Tibial artery (tissue), 4 donors: Measurements from ENCODE around the gene ADAM15.

ENCODE experiments used
- DNase-seq, 2 donors: peaks; one replicate each; pipeline ENCODE4 v3.0.0-alpha.2; 2019
- H3K27ac ChIP-seq, 2 donors: fragments of 200-600 bp; sonication (generic) in 1 of 2; 1 replicate in 1 of 2; 2 replicates in 1 of 2; pipeline ENCODE4 v1.5.1; 2018 to 2019; ENCODE audit warnings: mild to moderate bottlenecking in 1 of 2
- H3K27me3 ChIP-seq, 2 donors: fragments of 200-600 bp; sonication (generic) in 1 of 2; one replicate each; pipeline versions ENCODE4 v1.5.1 to v1.6.0; 2016 to 2019
- H3K36me3 ChIP-seq, 3 donors: fragments of 200-600 bp; sonication (generic) in 2 of 3; one replicate each; pipeline ENCODE4 v1.5.1; 2016 to 2019; ENCODE audit warnings: mild to moderate bottlenecking in 2 of 3
- H3K4me1 ChIP-seq, 4 donors: fragments of 200-600 bp; sonication (generic) in 2 of 4; 1 replicate in 3 of 4; 2 replicates in 1 of 4; pipeline ENCODE4 v1.5.1; 2016 to 2019
- H3K4me3 ChIP-seq, 2 donors: fragments of 200-600 bp; sonication (generic) in 1 of 2; 1 replicate in 1 of 2; 2 replicates in 1 of 2; pipeline ENCODE4 v1.5.1; 2018 to 2019; ENCODE audit warnings: mild to moderate bottlenecking in 2 of 2
- H3K9me3 ChIP-seq, 3 donors: fragments of 200-600 bp; sonication (generic) in 1 of 3; one replicate each; pipeline ENCODE4 v1.5.1; 2016 to 2019
- CTCF ChIP-seq, 2 experiments: fragments of 200-600 bp in 1 of 2; fragments of 450-650 bp in 1 of 2; IDR thresholded peaks; one replicate each; pipeline ENCODE4 v1.5.1; 2017 to 2019; ENCODE audit warnings: antibody characterized with exemption in 2 of 2, mild to moderate bottlenecking in 1 of 2, moderate library complexity in 1 of 2
- intact Hi-C: fragments of 100-400 bp; cut with DNase I; formaldehyde crosslinking; loops from one replicate; pipeline ENCODE4 v1.15.0; 2023; ENCODE audit warnings: low total_unique reads

The ADAM15 gene

GRCh38 chr1:155085504-155086127 is 34.5 kb downstream of the ADAM15 start:
- no peaks in the 10 kb centered on the region for H3K9me3 ChIP-seq
- H3K36me3 ChIP-seq, result no peaks in the 10 kb centered on the region
- intact Hi-C loops, result loop anchor here (2.0 kb wide), 1 partner anchor 23 kb away; the partner anchor contains the start of gene EFNA4
- peaks cover 4 to 43% of the 10 kb centered on the region in 2 donors for H3K27me3 ChIP-seq
- DNase-seq, result peak; percentile 65 to 86
- H3K27ac ChIP-seq, result peak overlapping the region; percentile 86 to 91
- peaks cover 0 to 54% (median 36%) of the 10 kb centered on the region in 4 donors for H3K4me1 ChIP-seq
- no peak for TF ChIP-seq CTCF (IDR thresholded peaks at IDR 0.05)
- peak overlapping the region; percentile 60 to 61 for H3K4me3 ChIP-seq

- intact Hi-C loops, result no loop called here
- DNase-seq, result peak in 1 of 2 donors; percentile 81
- peaks cover 0 to 37% of the 10 kb centered on the region in 2 donors for H3K27me3 ChIP-seq
- H3K4me1 ChIP-seq, result peaks cover 0 to 51% (median 31%) of the 10 kb centered on the region in 4 donors
- no peaks in the 10 kb centered on the region for H3K36me3 ChIP-seq
- peak; percentile 89 to 99 for TF ChIP-seq CTCF (IDR thresholded peaks at IDR 0.05)
- peak overlapping the region; percentile 60 to 61 for H3K4me3 ChIP-seq
- peak overlapping the region in 1 of 2 donors; percentile 91 for H3K27ac ChIP-seq
- H3K9me3 ChIP-seq, result no peaks in the 10 kb centered on the region
These were observed 35.1 kb downstream of the ADAM15 start for GRCh38 chr1:155086128-155086741.

GRCh38 chr1:155086856-155087535 is 35.9 kb downstream of the ADAM15 start:
- Histone ChIP-seq H3K4me1 (peaks cover 0 to 49% (median 25%) of the 10 kb centered on the region in 4 donors), H3K4me3 (no peak overlapping the region), H3K36me3 (no peaks in the 10 kb centered on the region), H3K27ac (no peak overlapping the region), H3K27me3 (peaks cover 0 to 29% of the 10 kb centered on the region in 2 donors), H3K9me3 (no peaks in the 10 kb centered on the region)
- intact Hi-C loops, result no loop called here
- DNase-seq, result no peak
- no peak for TF ChIP-seq CTCF (IDR thresholded peaks at IDR 0.05)

GRCh38 chr1:155091071-155092051 is 40.2 kb downstream of the ADAM15 start:
- intact Hi-C loops, result loop anchor here (2.0 to 5.0 kb wide), 2 partner anchors 36 to 75 kb away; partner anchors contain the start of gene EFNA1
- Histone ChIP-seq H3K9me3 (no peaks in the 10 kb centered on the region), H3K27me3 (peaks cover 0 to 4% of the 10 kb centered on the region in 2 donors), H3K4me3 (no peak overlapping the region), H3K36me3 (no peaks in the 10 kb centered on the region), H3K27ac (no peak overlapping the region), H3K4me1 (peaks cover 0 to 24% (median 14%) of the 10 kb centered on the region in 4 donors)
- TF ChIP-seq CTCF (IDR thresholded peaks at IDR 0.05), result peak; percentile 93 to 99
- peak; percentile 64 to 82 for DNase-seq

GRCh38 chr1:155092131-155092530 is 41.0 kb downstream of the ADAM15 start:
- TF ChIP-seq CTCF (IDR thresholded peaks at IDR 0.05), result no peak
- Histone ChIP-seq H3K9me3 (no peaks in the 10 kb centered on the region), H3K27ac (no peak overlapping the region), H3K36me3 (no peaks in the 10 kb centered on the region), H3K27me3 (peaks cover 0 to 4% of the 10 kb centered on the region in 2 donors), H3K4me1 (peaks cover 0 to 22% (median 14%) of the 10 kb centered on the region in 4 donors), H3K4me3 (no peak overlapping the region)
- intact Hi-C loops, result loop anchor here (5.0 kb wide), 1 partner anchor 35 kb away; the partner anchor contains the start of gene EFNA1
- DNase-seq, result no peak
